ENCODE measurements around the gene OR10X1. TPM values are rescaled to one million over a fixed set of nuclear protein-coding genes. Genes with fewer than 3 reads are reported as not detected.

Gene OR10X1, protein sequence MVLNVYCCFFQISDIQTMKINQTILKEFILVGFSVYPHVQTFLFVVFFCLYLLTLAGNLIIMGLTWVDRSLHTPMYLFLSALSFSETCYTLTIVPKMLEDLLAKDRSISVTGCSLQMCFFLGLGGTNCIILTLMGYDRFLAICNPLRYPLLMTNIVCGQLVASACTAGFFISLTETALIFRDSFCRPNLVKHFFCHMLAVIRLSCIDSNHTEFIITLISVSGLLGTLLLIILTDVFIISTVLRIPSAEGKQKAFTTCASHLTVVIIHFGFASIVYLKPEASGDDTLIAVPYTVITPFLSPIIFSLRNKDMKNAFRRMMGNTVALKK
- total RNA-seq = not detected

DNA sequence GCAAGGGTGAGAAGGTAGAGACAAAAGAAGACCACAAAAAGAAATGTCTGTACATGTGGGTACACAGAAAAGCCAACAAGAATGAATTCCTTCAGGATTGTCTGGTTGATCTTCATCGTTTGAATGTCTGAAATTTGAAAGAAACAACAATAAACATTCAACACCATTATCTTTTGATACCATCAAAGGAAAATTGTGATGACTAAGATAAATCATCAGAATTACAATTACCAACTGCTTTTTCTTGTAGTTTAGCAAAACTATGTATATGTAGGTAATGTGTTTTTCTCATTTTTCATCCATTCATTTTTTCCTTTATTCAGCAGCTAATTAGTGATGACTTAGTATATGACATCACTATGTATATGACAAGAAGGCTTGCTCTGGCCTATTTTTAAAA is at the start of gene OR10X1:
TSS of gene OR10X1 (minus strand) at position 167 of the 400 bp plus-strand sequence. CDS start at position 167, 0 bp downstream.
- TF ChIP-seq EP300 (IDR thresholded peaks at IDR 0.05) (no peak), POLR2A (IDR thresholded peaks at IDR 0.05) (no peak)
- TF ChIP-seq, protein P1, sequence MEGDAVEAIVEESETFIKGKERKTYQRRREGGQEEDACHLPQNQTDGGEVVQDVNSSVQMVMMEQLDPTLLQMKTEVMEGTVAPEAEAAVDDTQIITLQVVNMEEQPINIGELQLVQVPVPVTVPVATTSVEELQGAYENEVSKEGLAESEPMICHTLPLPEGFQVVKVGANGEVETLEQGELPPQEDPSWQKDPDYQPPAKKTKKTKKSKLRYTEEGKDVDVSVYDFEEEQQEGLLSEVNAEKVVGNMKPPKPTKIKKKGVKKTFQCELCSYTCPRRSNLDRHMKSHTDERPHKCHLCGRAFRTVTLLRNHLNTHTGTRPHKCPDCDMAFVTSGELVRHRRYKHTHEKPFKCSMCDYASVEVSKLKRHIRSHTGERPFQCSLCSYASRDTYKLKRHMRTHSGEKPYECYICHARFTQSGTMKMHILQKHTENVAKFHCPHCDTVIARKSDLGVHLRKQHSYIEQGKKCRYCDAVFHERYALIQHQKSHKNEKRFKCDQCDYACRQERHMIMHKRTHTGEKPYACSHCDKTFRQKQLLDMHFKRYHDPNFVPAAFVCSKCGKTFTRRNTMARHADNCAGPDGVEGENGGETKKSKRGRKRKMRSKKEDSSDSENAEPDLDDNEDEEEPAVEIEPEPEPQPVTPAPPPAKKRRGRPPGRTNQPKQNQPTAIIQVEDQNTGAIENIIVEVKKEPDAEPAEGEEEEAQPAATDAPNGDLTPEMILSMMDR (IDR thresholded peaks at IDR 0.05) = no peak
- no peak for DNase-seq (ENCODE audit: low spot score in 2 of 2)
- Histone ChIP-seq H3K36me3 (no peaks in the 10 kb centered on the region), H3K9me3 (no peaks in the 10 kb centered on the region), H3K4me3 (no peak within 1 kb of the TSS), H3K27me3 (no peaks in the 10 kb centered on the region), H3K27ac (no peak within 1 kb of the TSS), H3K4me1 (no peaks in the 10 kb centered on the region)
- 79 to 88% methylated on average over 1 of the region's 1 CpG for WGBS, 2 donors

DNA sequence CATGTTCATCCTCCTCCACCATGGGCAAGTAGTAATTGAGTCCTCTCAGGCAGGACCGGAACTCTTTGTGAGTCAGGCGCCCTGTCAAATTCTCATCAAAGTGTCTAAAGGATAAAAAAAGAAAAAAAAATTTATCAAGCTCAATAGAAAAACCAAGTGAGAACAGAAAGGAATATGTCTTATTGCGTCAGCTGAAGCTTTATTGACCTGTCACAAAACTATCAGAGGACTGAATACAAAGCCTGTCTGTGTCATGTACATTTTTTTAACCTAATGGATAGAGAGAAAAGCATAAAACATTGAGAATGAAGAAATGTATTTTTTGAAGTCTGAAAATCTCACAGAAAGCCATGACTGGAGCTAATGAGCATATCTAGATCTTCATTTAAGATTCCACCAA is 34.1 kb upstream of the OR10X1 start:
- TF ChIP-seq, protein P1 (IDR thresholded peaks at IDR 0.05) = no peak
- TF ChIP-seq EP300 (IDR thresholded peaks at IDR 0.05) = no peak
- TF ChIP-seq POLR2A (IDR thresholded peaks at IDR 0.05) = no peak
- Histone ChIP-seq H3K27me3 (no peaks in the 10 kb centered on the region), H3K4me3 (no peak overlapping the region), H3K27ac (no peak overlapping the region), H3K9me3 (no peaks in the 10 kb centered on the region), H3K36me3 (no peaks in the 10 kb centered on the region), H3K4me1 (no peaks in the 10 kb centered on the region)
- WGBS, 2 donors = 77 to 81% methylated on average over 3 of the region's 3 CpGs
- no peak for DNase-seq (ENCODE audit: low spot score in 2 of 2)

- no peak for DNase-seq (ENCODE audit: low spot score in 2 of 2)
- no peak for TF ChIP-seq POLR2A (IDR thresholded peaks at IDR 0.05)
- no peak for TF ChIP-seq EP300 (IDR thresholded peaks at IDR 0.05)
- TF ChIP-seq, protein P1 (IDR thresholded peaks at IDR 0.05) = no peak
- no peak overlapping the region for H3K27ac ChIP-seq
- H3K4me1 ChIP-seq = no peaks in the 10 kb centered on the region
- H3K9me3 ChIP-seq = no peaks in the 10 kb centered on the region
- WGBS, 2 donors = 66 to 67% methylated on average over 3 of the region's 3 CpGs
- no peaks in the 10 kb centered on the region for H3K36me3 ChIP-seq
- H3K4me3 ChIP-seq = no peak overlapping the region
- H3K27me3 ChIP-seq = no peaks in the 10 kb centered on the region
These were observed 32.2 kb upstream of the OR10X1 start for GRCh38 chr1:158611916-158612315.

- H3K36me3 ChIP-seq = no peaks in the 10 kb centered on the region
- no peak overlapping the region for H3K27ac ChIP-seq
- 80 to 88% methylated on average over 1 of the region's 1 CpG for WGBS, 2 donors
- TF ChIP-seq POLR2A (IDR thresholded peaks at IDR 0.05) (no peak), EP300 (IDR thresholded peaks at IDR 0.05) (no peak)
- TF ChIP-seq, protein P1 (IDR thresholded peaks at IDR 0.05) = no peak
- no peak for DNase-seq (ENCODE audit: low spot score in 2 of 2)
- H3K9me3 ChIP-seq = no peaks in the 10 kb centered on the region
- no peaks in the 10 kb centered on the region for H3K4me1 ChIP-seq
- no peaks in the 10 kb centered on the region for H3K27me3 ChIP-seq
- no peak overlapping the region for H3K4me3 ChIP-seq
These were observed 27.6 kb upstream of the OR10X1 start for GRCh38 chr1:158607296-158607695.

GRCh38 chr1:158604968-158605367 is 25.3 kb upstream of the OR10X1 start, which contains the start of gene OR10Z1:
TSS of gene OR10Z1 (plus strand) at chr1:158605268. CDS start at chr1:158606439, 1,171 bp downstream.
- no peaks in the 10 kb centered on the region for H3K36me3 ChIP-seq
- no peaks in the 10 kb centered on the region for H3K4me1 ChIP-seq
- no peak within 1 kb of the TSS for H3K4me3 ChIP-seq
- TF ChIP-seq, protein P1 (IDR thresholded peaks at IDR 0.05) = no peak
- TF ChIP-seq POLR2A (IDR thresholded peaks at IDR 0.05) = no peak
- 77 to 86% methylated on average over 1 of the region's 1 CpG for WGBS, 2 donors
- no peak within 1 kb of the TSS for H3K27ac ChIP-seq
- H3K9me3 ChIP-seq = no peaks in the 10 kb centered on the region
- no peaks in the 10 kb centered on the region for H3K27me3 ChIP-seq
- no peak for DNase-seq (ENCODE audit: low spot score in 2 of 2)

Data from tibial nerve (tissue), 4 donors.